Right atrium auricular region (tissue), 2 donors: Measurements from ENCODE around the gene GPX3. TPM values are rescaled to one million over a fixed set of nuclear protein-coding genes. Genes with fewer than 3 reads are reported as not detected.

Experiments
- DNase-seq: peaks from one replicate; pipeline ENCODE4 v3.0.0-alpha.2; 2019; ENCODE audit warnings: low spot score
- H3K27ac ChIP-seq, 2 donors: fragments of 200-600 bp; sonication (generic); 1 replicate in 1 of 2; 2 replicates in 1 of 2; pipeline ENCODE4 v1.5.1; 2016 to 2019
- H3K27me3 ChIP-seq, 2 donors: fragments of 200-600 bp; sonication (generic); one replicate each; pipeline versions ENCODE4 v1.5.1 to v1.6.0; 2017 to 2019
- H3K36me3 ChIP-seq: fragments of 200-600 bp; sonication (generic); one replicate; pipeline ENCODE4 v1.5.1; 2016
- H3K4me1 ChIP-seq, 2 donors: fragments of 200-600 bp; sonication (generic); one replicate each; pipeline versions ENCODE4 v1.5.1 to v1.6.0; 2017 to 2019
- H3K4me3 ChIP-seq, 2 donors: fragments of 200-600 bp; sonication (generic); 1 replicate in 1 of 2; 2 replicates in 1 of 2; pipeline ENCODE4 v1.5.1; 2017 to 2019; ENCODE audit warnings: mild to moderate bottlenecking in 1 of 2, moderate library complexity in 1 of 2
- H3K9me3 ChIP-seq, 2 donors: fragments of 200-600 bp; sonication (generic); one replicate each; pipeline ENCODE4 v1.5.1; 2019
- total RNA-seq, 2 donors: library from RNA; depleted of rRNA; stranded (reverse); fragments of >200 nt; gene quantifications; one replicate each; pipeline ENCODE4 v1.1.0, GENCODE V29; 2016
- TF ChIP-seq, protein P1 (sequence below), 2 donors: fragments of 200-600 bp; sonication (generic); IDR thresholded peaks; one replicate each; pipeline ENCODE4 v1.5.1; 2019; ENCODE audit warnings: antibody characterized with exemption in 2 of 2

Gene GPX3
- total RNA-seq, 2 donors from 2014 or later: 2,222 to 2,480 TPM

DNA sequence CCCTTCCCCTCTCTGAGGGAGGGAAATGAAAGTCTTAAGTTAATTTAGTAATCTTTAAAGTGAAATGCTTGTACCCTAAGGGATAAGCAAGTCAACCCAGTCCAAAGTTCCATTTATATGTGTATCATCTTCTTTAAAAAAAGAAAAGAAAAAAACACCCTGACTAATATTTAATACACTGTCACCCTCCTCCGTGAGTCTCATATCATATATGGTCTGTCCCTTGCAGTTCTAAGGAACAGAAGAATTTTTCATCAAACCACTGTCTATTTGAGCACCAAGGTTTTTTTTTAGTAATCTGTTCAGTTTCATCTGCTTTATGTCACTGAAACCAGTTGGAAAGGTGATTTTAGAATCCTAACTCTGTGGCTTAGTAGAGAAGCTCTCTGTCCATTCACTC, 45.2 kb downstream of the GPX3 start:
- Histone ChIP-seq H3K36me3 (peaks cover 19% of the 10 kb centered on the region), H3K9me3 (no peaks in the 10 kb centered on the region), H3K27me3 (no peaks in the 10 kb centered on the region), H3K4me3 (no peak overlapping the region), H3K27ac (no peak overlapping the region), H3K4me1 (peaks cover 0 to 80% of the 10 kb centered on the region in 2 donors)
- TF ChIP-seq, protein P1, sequence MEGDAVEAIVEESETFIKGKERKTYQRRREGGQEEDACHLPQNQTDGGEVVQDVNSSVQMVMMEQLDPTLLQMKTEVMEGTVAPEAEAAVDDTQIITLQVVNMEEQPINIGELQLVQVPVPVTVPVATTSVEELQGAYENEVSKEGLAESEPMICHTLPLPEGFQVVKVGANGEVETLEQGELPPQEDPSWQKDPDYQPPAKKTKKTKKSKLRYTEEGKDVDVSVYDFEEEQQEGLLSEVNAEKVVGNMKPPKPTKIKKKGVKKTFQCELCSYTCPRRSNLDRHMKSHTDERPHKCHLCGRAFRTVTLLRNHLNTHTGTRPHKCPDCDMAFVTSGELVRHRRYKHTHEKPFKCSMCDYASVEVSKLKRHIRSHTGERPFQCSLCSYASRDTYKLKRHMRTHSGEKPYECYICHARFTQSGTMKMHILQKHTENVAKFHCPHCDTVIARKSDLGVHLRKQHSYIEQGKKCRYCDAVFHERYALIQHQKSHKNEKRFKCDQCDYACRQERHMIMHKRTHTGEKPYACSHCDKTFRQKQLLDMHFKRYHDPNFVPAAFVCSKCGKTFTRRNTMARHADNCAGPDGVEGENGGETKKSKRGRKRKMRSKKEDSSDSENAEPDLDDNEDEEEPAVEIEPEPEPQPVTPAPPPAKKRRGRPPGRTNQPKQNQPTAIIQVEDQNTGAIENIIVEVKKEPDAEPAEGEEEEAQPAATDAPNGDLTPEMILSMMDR (IDR thresholded peaks at IDR 0.05): no peak
- DNase-seq: no peak

DNA sequence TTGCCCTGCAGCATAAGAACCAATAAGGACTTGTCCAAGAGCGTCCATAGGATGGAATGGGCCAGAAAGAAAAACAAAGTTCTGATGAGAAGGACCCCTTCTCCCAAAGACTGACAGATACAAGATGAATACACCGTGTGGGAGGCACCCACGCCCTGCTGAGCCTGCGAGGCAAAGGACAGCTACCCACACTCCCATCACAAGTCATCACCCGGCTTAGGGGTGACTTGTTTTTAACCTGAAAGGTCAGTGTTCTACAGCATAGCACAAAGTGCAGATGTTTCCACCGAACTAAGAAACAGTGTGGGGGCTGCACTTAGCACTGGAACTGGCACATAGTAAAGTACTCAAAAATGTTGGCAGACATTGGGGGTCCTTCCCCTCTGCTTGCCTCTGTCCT, 46.5 kb downstream of the GPX3 start:
- Histone ChIP-seq H3K4me1 (peaks cover 0 to 77% of the 10 kb centered on the region in 2 donors), H3K27me3 (no peaks in the 10 kb centered on the region), H3K27ac (no peak overlapping the region), H3K9me3 (no peaks in the 10 kb centered on the region), H3K4me3 (no peak overlapping the region), H3K36me3 (peaks cover 7% of the 10 kb centered on the region)
- TF ChIP-seq, protein P1 (IDR thresholded peaks at IDR 0.05): no peak
- DNase-seq: no peak

- H3K4me3 ChIP-seq: no peak overlapping the region
- TF ChIP-seq, protein P1 (IDR thresholded peaks at IDR 0.05): no peak
- H3K36me3 ChIP-seq: no peaks in the 10 kb centered on the region
- no peaks in the 10 kb centered on the region for H3K27me3 ChIP-seq
- no peak for DNase-seq
- H3K4me1 ChIP-seq: peaks cover 0 to 77% of the 10 kb centered on the region in 2 donors
- H3K9me3 ChIP-seq: no peaks in the 10 kb centered on the region
- H3K27ac ChIP-seq: peak overlapping the region; percentile 64 to 70
Observed at GRCh38 chr5:151067632-151068432, 47.4 kb downstream of the GPX3 start.

DNA sequence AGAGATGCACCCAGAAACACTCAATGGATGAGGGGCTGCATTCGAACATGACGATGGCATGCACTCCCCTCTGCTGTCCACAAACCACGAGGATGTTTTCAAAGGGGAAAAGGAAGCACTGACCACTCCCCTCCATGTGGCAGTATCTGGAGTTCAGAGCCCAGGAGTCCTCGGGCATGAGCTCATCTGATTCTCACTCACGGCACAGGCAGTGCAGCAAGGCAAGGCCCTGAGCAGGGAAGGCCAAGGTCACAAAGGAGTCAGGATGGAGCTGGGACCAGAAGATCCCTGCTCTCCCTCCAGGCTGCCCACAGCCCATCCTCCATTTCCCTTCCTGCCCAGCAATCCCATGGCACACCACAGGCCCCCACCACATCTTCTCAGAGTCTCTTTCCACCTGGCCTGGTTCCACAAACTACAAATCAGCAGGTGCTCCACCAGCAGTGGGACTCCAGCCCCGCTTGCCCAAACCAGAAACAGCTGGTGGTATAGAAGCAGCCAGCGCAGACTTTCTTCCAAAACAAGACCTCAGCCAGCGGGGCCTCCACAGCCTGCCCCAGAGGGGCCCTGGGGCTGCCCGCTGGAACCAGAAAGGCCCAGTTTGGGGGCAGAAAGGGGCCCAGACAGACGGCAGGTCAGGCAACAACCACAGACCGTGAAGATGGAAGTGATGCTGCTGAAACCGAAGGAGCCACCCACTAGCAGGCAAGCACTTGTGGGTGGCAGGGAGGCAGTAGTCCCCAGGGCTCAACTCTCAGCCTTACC, 48.2 kb downstream of the GPX3 start:
- H3K27ac ChIP-seq: peak overlapping the region; percentile 64 to 70
- no peaks in the 10 kb centered on the region for H3K27me3 ChIP-seq
- no peaks in the 10 kb centered on the region for H3K9me3 ChIP-seq
- peaks cover 0 to 71% of the 10 kb centered on the region in 2 donors for H3K4me1 ChIP-seq
- no peak for DNase-seq
- H3K4me3 ChIP-seq: no peak overlapping the region
- H3K36me3 ChIP-seq: no peaks in the 10 kb centered on the region
- TF ChIP-seq, protein P1 (IDR thresholded peaks at IDR 0.05): no peak

DNA sequence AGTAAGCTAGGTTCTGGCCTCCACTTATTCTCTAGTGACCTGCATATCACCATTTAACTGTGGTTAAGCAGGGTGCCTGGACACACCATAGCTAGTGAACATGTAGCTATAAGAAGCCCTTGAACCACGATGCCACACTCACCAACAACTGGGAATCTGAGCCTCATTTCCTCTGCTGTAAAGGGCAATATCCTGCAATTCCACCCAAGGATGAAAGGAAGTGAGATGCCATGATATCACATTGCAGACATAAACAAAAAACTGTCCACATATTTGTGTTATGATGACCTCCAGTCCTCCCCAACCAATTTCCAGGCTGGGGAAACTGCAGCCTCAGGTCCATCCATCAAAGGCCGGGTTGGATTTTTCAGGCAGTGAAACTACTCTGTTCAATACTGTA, 50.1 kb downstream of the GPX3 start:
- TF ChIP-seq, protein P1 (IDR thresholded peaks at IDR 0.05): no peak
- Histone ChIP-seq H3K4me3 (no peak overlapping the region), H3K27ac (no peak overlapping the region), H3K4me1 (peaks cover 0 to 57% of the 10 kb centered on the region in 2 donors), H3K36me3 (no peaks in the 10 kb centered on the region), H3K9me3 (no peaks in the 10 kb centered on the region), H3K27me3 (no peaks in the 10 kb centered on the region)
- no peak for DNase-seq
